Upper lobe of left lung (tissue), 4 donors: ENCODE measurements around the gene SLC25A20.

Experiments used
- CTCF ChIP-seq, 6 experiments: fragments of 450-650 bp in 4 of 6; fragments of 200-600 bp in 2 of 6; sonication (generic) in 2 of 6; IDR thresholded peaks; one replicate each; pipeline ENCODE4 v1.5.1; 2016 to 2019; ENCODE audit warnings: antibody characterized with exemption in 6 of 6
- EP300 ChIP-seq, 4 donors: sonication (generic); formaldehyde crosslinking; IDR thresholded peaks; one replicate each; pipeline ENCODE4 v1.5.1; 2017; ENCODE audit warnings: antibody characterized with exemption in 4 of 4, control low read depth in 2 of 4
- POLR2A ChIP-seq, 4 donors: fragments of 450-650 bp; IDR thresholded peaks; one replicate each; pipeline ENCODE4 v1.5.1; 2016 to 2017; ENCODE audit warnings: antibody characterized with exemption in 4 of 4, mild to moderate bottlenecking in 2 of 4
- POLR2AphosphoS5 ChIP-seq, 2 donors: sonication (generic); formaldehyde crosslinking; IDR thresholded peaks; one replicate each; pipeline ENCODE4 v1.5.1; 2017; ENCODE audit warnings: antibody characterized with exemption in 2 of 2

- TF ChIP-seq CTCF (IDR thresholded peaks at IDR 0.05) (no peak), EP300 (IDR thresholded peaks at IDR 0.05) (no peak), POLR2A (IDR thresholded peaks at IDR 0.05) (no peak), POLR2AphosphoS5 (IDR thresholded peaks at IDR 0.05) (no peak)
Observed at GRCh38 chr3:48845170-48845569, 53.5 kb downstream of the SLC25A20 start.
